Ovary (tissue), 3 donors: ENCODE data around the gene LGALS3BP.

Experiments used
- CTCF ChIP-seq, 3 donors: fragments of 450-650 bp in 2 of 3; fragments of 200-600 bp in 1 of 3; IDR thresholded peaks; one replicate each; pipeline versions ENCODE4 v1.5.1 to v1.8.0; 2016 to 2022; ENCODE audit warnings: antibody characterized with exemption in 3 of 3, mild to moderate bottlenecking in 1 of 3
- EP300 ChIP-seq: sonication (generic); formaldehyde crosslinking; IDR thresholded peaks from one replicate; pipeline ENCODE4 v1.6.1; 2017; ENCODE audit warnings: antibody characterized with exemption
- donor health status: DM: no; HTN: no; CAD: no.

DNA sequence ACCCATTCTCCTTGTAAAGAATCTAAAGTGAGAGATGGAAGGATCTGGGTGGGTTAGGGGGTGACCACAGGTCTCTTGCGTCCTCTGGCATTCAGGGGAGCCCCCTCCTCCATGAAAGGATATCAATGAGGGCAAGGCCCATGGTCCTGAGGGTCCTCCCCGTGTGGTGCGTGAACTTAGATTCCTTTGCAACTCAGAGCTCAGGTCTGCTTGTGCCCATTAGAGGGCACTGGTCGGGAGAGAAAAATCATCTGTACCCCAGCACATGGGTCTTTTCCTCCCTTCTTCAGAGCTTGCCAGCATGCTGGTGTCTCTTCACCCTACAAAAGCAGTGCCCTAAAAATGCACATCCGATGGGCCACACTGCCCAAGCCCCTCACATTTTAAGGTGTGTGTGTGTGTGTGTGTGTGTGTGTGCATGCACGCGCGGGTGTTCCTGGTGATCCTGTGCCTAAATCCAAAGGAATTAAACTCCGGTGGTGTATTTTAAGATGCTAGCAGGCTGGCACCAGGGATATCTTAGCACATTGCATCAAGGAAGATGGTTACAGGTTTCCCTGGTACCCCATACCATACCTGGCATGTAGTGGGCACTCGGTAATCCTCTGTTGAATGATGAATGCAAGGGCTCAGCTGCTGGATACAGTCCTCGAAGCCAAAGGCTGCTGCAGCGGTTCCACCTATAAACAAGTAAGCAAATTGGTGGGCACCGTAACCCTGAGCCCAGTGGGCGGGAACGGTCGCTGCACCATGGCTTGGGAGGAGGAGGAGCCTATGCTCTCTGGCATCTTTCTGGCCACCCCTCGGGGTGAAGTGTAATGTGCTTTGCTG is 49.0 kb upstream of the LGALS3BP start:
- TF ChIP-seq CTCF (IDR thresholded peaks at IDR 0.05) = no peak
- no peak for TF ChIP-seq EP300
